Right renal pelvis (tissue), 4 donors: ENCODE measurements around the gene ABCC4. TPM values are rescaled to one million over a fixed set of nuclear protein-coding genes. Genes with fewer than 3 reads are reported as not detected.

ENCODE experiments used
- DNase-seq, 4 donors: peaks; one replicate each; pipeline ENCODE4 v3.0.0-alpha.2; 2013; ENCODE audit warnings: low read depth in 4 of 4, low spot score in 3 of 4, missing footprints in 1 of 4
- polyA plus RNA-seq, 4 donors: library from polyadenylated mRNA; unstranded; fragments of 120-200 nt; gene quantifications; one replicate each; pipeline ENCODE4 v1.2.1, GENCODE V29; 2013; ENCODE audit not compliant: insufficient read length in 4 of 4

The ABCC4 gene, protein sequence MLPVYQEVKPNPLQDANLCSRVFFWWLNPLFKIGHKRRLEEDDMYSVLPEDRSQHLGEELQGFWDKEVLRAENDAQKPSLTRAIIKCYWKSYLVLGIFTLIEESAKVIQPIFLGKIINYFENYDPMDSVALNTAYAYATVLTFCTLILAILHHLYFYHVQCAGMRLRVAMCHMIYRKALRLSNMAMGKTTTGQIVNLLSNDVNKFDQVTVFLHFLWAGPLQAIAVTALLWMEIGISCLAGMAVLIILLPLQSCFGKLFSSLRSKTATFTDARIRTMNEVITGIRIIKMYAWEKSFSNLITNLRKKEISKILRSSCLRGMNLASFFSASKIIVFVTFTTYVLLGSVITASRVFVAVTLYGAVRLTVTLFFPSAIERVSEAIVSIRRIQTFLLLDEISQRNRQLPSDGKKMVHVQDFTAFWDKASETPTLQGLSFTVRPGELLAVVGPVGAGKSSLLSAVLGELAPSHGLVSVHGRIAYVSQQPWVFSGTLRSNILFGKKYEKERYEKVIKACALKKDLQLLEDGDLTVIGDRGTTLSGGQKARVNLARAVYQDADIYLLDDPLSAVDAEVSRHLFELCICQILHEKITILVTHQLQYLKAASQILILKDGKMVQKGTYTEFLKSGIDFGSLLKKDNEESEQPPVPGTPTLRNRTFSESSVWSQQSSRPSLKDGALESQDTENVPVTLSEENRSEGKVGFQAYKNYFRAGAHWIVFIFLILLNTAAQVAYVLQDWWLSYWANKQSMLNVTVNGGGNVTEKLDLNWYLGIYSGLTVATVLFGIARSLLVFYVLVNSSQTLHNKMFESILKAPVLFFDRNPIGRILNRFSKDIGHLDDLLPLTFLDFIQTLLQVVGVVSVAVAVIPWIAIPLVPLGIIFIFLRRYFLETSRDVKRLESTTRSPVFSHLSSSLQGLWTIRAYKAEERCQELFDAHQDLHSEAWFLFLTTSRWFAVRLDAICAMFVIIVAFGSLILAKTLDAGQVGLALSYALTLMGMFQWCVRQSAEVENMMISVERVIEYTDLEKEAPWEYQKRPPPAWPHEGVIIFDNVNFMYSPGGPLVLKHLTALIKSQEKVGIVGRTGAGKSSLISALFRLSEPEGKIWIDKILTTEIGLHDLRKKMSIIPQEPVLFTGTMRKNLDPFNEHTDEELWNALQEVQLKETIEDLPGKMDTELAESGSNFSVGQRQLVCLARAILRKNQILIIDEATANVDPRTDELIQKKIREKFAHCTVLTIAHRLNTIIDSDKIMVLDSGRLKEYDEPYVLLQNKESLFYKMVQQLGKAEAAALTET (N-terminal part only)
- 10 to 100 TPM; 19.3 to 24.0 (median 22.4) TPM for polyA plus RNA-seq

DNA sequence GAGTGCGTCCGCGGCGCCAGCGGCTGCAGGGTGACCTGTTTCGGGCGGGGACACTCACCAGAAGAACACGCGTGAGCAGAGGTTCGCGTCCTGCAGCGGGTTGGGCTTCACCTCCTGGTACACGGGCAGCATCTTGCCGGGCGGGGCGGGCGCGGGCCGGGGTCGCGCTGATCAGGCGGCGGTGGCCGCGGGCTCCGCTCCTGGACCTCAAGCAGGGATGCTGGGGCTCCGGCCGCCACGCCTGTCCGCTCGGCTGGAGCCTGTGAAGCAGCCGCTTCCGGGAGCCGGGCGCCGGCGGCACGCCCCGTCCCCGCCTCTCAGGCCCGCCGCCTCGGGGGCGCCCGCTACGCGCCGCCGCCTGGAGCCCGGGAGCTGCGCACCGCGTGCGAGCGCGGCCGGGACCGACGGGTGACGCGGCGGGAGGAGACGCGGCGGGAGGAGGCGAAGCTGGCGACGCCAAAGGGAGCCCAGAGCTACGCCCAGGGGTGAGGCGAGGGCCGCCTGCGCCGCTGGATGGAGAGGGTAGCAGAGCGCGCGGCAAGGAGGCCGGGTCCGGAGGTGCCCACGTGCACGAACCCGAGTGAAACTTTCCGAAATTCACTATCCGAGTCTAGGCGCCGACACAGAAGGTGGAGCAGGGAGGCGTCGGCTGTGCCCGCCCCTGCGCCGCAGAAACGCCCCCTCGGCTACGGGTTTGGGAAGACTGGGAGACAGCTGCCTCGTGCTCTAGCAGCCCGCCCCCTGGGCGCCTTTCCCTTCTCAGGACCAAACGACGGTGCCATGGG lies at the start of gene ABCC4:
Gene ABCC4, minus strand, starts transcription at position 269 of the 785 bp plus-strand sequence. Its CDS starts 137 bp downstream, at position 132.
- peak; percentile 39 to 51 (median 45) for DNase-seq

DNA sequence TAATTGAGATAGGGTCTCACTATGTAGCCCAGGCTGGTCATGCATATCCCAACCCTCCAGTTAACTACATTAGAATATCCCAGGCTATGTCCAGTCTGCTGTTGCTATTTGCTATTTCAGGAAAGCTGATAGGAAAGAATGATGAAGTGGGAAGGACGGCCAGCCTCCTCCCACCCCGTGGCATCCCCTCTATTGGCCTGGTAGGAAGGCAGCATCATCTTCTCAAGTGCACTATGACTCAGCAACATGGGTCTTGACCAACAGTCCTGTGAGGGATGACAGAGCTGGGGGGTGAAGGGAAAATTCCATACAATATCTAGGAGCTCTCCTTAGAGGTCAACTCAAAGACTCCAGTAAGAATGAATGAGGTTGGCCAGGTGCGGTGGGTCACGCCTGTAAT lies 48.0 kb upstream of the ABCC4 start:
- DNase-seq = no peak

DNA sequence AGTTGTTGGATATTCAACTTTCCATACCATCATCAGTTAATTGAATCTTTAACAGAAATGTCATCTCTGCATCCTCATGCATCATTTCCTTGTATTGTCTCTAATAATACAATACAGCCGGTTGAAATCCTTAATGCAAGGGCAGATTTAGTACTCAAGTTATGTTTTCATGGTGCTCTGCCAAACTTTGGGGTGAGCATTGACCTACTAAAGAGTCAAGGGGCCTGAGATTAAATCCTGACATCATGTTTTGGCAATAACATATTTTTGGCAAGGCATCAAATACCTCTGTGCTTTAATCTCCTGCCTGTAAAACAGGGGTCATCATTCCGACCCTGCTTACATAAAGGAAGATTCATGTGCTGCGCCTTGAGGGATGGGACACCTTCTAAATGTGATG lies 42.7 kb upstream of the ABCC4 start:
- DNase-seq = no peak

DNA sequence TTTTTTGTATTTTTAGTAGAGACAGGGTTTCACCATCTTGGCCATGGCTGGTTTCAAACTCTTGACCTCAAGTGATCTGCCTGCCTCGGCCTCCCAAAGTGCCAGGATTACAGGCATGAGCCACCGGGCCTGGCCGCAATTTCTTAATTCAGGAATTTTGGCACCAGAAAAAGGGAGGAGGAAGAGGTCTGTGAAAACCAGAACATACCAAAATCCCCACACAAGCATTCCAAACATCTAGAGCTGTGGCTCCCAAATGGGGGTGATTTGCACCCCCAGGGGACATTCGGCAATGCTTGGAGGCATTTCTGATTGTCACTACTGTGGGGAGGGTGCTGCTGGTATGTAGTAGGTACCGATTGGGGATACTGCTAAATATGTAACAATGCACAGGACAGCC lies 40.2 kb upstream of the ABCC4 start:
- no peak for DNase-seq

DNA sequence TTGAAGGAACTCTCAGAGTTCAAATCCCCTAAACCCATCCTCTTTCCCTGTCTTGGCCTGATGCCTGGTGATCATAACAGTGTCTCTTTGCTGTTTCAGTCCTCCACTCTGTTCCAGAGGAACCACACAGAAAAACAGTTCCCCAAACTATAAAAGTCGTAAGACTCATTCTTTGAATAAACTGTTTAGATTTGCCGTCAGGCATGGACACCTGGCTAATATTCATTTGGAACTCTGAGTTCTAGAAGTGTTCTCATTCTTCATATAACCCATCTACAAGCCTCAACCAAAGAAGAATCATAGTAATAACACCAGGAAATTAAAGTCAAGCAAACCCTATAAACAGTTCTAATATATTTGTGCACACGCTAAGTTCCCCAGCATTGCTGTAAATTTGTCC lies 37.7 kb upstream of the ABCC4 start:
- DNase-seq = no peak

DNA sequence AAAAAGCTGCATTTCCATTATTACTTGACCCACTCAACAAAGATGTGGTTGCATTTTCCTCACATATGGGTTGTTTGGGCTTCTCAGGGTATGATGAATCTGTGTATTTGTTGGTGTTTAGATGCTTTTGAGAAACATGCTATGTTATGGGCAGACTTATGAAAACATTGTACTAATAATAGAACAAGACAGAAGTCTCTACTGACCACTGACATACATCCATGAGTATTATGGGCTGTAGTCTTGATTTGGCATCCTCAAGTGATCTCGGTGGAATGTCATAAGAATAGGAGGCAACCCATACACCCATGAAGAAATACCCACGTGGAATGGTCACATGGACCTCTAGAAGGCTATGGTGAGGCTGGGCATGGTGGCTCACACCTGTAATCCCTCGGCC lies 36.3 kb upstream of the ABCC4 start:
- no peak for DNase-seq

DNA sequence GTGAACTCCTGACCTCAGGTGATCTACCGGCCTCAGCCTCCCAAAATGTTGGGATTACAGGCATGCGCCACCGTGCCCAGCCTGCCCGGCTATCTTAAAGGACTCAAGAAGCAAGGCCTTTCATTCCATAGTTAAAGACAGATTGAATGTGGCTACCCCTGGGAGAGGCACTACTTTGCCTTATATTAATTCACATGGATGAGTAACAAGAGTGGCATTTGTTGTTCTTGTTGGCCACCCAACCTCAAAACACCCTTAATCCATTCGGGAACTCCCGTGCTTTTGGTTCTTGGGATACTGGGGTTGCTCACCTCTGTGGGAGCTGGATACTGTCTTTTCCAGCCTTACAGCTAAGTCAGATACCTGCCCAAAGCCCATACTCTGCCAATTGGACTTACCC lies 34.4 kb upstream of the ABCC4 start:
- DNase-seq = no peak

DNA sequence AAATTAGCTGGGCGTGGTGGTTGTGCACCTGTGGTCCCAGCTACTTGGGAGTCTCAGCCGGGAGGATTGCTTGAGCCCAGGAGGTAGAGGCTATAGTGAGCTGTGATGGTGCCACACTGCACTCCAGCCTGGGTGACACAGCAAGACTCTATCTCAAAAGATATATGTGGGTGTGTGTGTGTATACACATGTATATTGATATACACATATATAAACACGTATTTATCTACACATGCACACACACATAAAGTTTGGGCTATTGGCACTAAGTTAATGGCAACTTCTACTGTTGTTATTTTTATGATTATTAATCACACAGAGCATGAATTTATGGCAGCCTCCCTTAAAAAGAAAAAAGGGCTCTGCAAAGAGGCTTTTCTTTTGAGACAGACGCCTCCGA lies 27.1 kb upstream of the ABCC4 start:
- no peak for DNase-seq

DNA sequence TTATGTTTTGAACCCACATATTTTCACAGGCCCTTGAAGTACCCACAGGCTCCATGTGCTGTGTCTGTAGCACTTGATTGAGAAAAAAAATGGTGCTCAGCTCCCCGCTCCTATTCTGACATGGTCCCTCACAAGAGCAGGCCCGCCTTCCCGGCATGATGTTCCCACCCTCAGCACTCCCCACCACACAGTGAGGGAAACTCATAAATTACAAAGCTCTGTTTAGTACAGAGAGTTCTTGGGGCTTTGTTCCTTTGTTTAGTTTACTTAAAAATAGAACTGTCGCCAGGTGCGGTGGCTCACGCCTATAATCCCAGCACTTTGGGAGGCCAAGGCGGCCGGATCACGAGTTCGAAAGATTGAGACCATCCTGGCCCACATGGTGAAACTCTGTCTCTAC lies 25.9 kb upstream of the ABCC4 start:
- DNase-seq = no peak

DNA sequence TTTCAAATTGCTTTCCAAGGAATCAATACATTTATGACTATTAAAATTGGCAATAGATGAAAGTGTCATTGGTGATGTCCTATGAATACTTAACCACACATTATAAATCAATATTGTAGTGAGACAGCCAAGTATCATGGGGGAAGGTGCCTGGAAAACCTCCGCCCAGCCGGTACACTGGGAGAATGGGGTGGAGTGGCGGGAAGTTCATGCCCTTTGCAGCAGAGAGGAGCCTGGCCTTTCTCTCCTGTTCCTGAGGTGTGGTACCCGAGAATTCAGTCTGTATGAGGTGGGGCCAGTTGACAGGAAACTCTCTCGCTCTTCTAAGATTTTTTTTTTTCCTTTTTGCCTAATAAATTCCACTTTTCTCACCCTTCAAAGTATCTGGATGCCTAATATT lies 25.4 kb upstream of the ABCC4 start:
- no peak for DNase-seq

DNA sequence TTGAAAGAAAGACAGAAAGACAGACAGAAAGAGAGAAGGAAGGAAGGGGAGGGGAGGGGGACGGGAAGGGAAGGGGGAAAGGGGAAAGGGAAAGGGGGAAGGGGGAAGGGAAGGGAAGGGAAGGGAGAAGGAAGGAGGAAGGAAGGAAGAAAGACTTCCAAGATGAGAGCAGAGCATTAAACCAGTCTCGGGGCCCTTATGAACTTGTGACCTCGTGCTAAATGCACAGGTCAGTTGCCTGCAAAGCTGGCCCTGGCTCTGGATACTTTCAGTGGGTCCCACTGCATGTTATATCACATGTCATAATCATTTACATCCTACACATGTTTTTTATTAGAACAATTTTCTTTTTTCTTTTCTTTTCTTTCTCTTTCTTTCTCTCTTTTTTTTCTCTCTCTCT lies 24.2 kb upstream of the ABCC4 start:
- DNase-seq = no peak

DNA sequence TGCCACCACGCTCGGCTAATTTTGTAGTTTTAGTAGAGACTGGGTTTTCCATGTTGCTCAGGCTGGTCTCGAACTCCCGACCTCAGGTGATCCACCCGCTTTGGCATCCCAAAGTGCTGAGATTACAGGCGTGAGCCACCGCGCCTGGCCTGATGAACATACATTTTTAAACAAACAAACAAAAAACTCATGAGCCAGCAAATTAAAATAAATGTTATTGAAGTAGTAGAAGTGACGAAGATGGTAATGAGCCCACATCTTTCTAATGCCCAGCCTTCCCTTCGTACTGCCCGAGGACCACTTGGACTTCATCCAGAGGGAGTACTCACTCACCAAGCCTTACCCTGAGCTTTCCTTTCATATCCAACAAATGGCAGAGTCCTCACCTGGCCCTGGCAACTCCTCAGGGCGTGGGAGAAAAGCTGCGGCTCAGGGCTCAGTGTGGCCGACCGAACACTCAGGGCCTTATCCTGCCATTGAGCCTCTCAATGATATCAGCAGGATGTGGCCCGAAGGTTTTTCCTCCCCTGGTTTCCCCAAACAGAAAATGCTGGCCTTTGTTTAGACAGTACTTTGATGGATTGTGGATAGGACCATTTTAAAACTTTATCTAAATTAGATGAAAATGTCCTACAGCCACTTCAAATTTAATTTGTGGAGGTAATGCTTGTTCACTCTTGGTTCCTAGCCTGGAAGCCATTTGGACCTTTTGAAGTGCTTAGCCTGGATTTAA lies 22.8 kb upstream of the ABCC4 start:
- DNase-seq = no peak

DNA sequence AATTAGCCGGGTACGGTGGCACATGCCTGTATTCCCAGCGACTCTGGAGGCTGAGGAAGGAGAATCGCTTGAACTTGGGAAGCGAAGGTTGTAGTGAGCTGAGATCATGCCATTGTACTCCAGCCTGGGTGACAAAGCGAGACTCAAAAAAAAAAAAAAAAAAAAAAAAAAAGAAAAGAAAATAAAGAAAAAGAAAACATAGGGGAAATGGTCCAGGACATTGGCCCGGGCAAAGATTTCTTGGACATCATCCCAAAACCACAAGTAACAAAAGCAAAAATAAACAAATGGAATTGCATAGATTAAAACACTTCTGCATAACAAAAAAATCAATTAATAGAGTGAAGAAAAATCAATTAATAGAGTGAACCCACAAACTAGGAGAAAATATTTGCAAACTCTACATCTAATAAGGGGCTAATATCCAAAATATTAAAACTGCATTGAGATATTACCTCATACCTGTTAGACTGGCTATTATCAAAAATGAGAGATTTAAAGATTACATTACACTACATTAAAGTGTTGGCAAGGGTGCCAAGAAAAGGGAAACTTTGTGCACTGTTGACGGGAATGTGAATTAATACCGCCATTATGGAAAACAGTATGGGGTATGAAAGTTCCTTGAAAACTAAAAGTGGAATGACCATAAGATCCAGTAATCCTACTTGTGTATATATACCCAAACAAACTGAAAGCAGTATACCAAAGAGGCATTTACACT lies 18.5 kb upstream of the ABCC4 start:
- DNase-seq = no peak

DNA sequence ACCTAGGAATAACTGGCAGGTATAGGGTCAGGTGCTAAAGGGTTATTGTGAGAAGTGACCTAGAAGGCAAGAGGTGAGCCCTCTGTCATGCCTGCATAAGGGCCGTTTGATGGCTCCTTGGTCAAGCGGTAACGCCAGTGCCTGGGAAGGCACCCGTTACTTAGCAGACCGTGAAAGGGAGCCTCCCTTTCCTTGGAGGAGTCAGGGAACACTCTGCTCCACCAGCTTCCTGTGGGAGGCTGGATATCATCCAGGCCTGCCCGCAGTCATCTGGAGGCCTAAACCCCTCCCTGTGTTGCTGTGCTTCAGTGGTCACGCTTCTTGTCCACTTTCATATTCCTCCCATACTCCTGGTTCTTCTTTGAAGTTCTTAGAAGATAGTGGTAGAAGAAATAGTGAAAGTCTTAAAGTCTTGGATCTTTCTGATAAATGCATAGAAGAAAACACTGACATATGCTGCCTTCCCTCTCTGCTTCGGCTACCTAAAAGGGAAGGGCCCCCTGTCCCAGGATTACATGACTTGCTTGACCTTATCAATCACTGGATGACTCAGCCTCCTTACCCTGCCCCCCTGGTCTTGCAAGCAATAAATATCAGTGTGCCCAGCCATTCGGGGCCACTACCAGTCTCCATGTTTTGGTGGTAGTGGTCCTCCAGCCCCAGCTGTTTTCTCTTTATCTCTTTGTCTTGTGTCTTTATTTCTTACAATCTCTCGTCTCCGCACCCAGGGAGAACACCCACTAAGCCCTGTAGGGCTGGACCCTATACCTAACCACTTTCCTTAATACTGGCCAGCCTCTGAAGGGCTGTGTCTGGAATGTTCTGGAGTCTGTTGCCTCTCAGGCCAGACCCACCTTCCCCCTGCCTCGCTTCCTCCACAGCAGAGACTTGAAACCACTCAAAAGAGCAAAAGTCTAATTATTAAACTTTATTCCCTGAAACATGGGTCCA lies 16.1 kb upstream of the ABCC4 start:
- no peak for DNase-seq

DNA sequence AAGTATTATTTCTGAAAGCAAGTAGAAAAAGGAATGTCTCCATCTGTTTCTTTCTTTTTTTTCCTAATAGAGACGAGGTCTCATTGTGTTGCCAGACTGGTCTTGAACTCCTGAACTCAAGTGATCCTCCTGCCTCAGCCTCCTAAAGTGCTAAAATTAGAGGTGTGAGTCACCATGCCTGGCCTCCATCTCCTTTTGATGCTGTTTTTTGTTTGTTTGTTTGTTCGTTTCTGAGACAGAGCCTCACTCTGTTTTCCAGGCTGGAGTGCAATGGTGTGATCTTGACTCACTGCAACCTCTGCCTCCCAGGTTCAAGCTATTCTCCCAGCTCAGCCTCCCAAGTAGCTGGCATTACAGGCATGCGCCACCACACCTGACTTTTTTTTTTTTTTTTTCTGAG lies 14.5 kb upstream of the ABCC4 start:
- no peak for DNase-seq

DNA sequence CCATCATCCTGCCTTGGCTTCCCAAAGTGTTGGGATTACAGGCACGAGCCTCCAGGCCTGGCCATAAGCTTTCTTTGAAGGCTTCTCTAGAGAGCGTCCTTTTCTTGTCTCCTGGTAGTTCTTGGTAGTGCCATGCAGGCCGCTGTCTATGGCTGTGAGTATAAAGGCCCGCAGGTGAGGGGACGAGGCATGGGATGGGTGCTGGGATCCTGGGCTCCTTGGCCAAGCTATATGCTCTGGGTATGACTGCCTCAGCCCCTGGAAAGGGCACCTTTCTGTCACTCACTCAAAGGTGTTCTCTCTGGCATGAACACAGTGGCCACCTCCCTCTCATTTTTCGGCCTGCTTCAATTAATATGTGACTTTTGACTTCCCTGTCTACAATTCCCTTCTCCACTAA lies 6.3 kb upstream of the ABCC4 start:
- DNase-seq = no peak

DNA sequence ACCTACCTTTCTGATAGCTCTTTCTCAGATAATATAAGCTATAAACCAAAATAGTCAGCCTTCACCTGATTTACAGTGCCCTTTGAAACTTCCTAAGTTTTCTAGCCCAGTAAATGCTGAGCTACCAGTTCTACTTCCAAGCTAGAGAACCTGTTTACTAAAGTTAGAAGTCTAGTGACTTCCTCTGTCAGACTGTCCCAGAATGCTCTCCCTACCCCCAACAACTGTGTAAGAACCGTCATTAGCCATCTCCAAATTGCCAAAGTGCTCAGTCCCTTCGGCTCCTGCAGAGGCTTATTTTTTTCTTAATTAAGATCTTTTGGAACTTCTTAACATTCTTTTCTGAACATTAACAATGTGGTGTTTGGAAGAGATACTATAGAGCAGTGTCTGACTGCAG lies 3.2 kb upstream of the ABCC4 start:
- no peak for DNase-seq

DNA sequence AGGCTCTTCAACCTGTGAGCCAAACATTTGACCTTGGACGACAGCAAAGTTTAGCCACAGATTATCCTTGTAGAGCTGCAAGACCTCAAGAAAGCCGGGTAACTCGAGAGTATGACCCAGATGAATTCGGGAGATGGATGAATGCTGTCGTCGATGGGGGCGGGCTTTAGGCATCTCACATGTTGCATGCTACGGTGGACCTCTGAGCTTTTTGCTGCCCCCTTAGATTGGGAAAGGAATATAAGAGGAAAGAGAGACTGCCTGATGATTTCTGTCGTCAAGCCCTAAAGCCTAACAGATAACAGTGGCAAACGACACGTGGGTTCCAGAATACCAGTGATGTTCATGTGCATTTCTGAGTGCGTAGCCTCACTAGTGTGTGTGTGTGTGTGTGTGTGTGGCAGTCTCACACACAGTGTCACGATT lies 730 bp upstream of the ABCC4 start:
- peak in 1 of 4 donors; percentile 25 for DNase-seq
